GM18517 (cell line): Measurements from ENCODE around the gene CDC7.
A peak's percentile ranks its signal among the peaks of the same experiment; 100 is the strongest.

Experiments used
- ATAC-seq: cut with Tn5 transposase; IDR thresholded peaks from one replicate; pipeline ENCODE4 v1.9.1; 2021; ENCODE audit warnings: mild to moderate bottlenecking, moderate library complexity; ENCODE audit not compliant: unreplicated experiment

Gene CDC7

DNA sequence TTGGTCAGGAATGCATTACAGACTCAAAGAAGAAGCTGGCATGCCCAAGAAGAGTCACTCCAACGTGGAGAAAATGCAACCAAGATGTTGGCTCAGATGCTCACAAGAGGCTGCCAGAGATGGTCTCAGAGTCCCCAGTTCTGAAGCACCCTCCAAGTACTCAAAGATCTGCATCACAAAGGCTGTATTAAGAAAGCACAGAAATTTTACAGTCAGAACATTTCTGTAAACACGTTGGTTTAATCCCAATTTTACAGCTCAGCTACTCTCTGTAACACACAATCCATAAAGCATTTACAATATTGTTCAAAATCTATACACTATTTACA, 69.4 kb downstream of the CDC7 start:
- ATAC-seq: no peak

DNA sequence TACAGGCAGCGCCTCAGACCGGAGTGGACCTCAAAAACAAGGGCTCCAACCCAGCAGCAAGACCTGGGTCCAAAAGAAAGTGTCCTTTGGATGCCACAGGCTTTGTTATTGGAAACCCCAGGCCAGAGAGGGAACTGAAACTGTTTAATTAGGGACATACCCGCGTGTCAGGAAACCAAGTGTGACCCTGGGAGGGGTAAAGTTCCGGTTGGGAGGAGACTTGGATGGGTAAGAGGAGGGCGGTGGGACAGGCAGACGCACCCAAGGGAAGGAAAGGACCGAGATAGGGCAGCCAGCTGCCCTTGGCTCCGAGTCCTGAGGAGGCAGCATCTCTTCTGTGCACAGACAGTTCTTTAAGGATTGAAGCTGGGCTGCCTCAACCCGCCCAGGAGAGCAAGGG, 71.4 kb downstream of the CDC7 start:
- ATAC-seq: peak; percentile 81
